B cell (primary cell): Measurements from ENCODE around the gene ULK4. TPM values are rescaled to one million over a fixed set of nuclear protein-coding genes. Genes with fewer than 3 reads are reported as not detected.

ENCODE experiments used
- ATAC-seq: fragments of 200-7000 bp; cut with Tn5 transposase; one replicate; pipeline ENCODE4 v1.10.0; 2021; ENCODE audit warnings: low read depth, mild to moderate bottlenecking, moderate number of reproducible peaks, moderate library complexity
- CTCF ChIA-PET: fragments of 350-600 bp; sonication (Branson Sonifier 250); formaldehyde crosslinking; loops from one replicate; lab custom pipeline; 2021; ENCODE audit warnings: antibody characterized with exemption, inconsistent platforms; lab: Charles Lee
- POLR2A ChIA-PET: fragments of 350-600 bp; sonication (Branson Sonifier 250); formaldehyde crosslinking; loops from one replicate; lab custom pipeline; 2021; ENCODE audit warnings: antibody characterized with exemption; lab: Charles Lee
- DNase-seq: peaks from one replicate; pipeline ENCODE4 v3.0.0; 2013
- H2AFZ ChIP-seq: 2 replicates; pipeline ENCODE4 v1.6.1; 2012; ENCODE audit warnings: mild to moderate bottlenecking, low read depth, low read length; ENCODE audit not compliant: insufficient read depth, poor library complexity, severe bottlenecking
- H3K27ac ChIP-seq, 2 donors: 1 replicate in 1 of 2; 2 replicates in 1 of 2; pipeline ENCODE4 v1.5.1; 2012 to 2013; ENCODE audit warnings: low read length in 2 of 2, mild to moderate bottlenecking in 2 of 2, moderate library complexity in 1 of 2
- H3K27me3 ChIP-seq, 4 experiments: fragments of 200-600 bp in 1 of 4; sonication (generic) in 1 of 4; replicated peaks in 1 of 4; 1 replicate in 2 of 4; 2 replicates in 2 of 4; pipeline versions ENCODE4 v1.6.1 to v1.7.0; 2013 to 2016; ENCODE audit warnings: low read length in 3 of 4, mild to moderate bottlenecking in 2 of 4, mixed read lengths in 1 of 4, moderate library complexity in 1 of 4; ENCODE audit not compliant: insufficient read depth in 4 of 4, control insufficient read depth in 3 of 4; ENCODE audit errors: control extremely low read depth in 1 of 4
- H3K36me3 ChIP-seq, 2 experiments: replicated peaks in 1 of 2; 1 replicate in 1 of 2; 2 replicates in 1 of 2; pipeline versions ENCODE4 v1.6.1 to v1.7.1; 2013; ENCODE audit warnings: low read length in 1 of 2; ENCODE audit not compliant: insufficient read depth in 2 of 2, control insufficient read depth in 1 of 2; ENCODE audit errors: control extremely low read depth in 1 of 2, extremely low read depth in 1 of 2
- H3K4me1 ChIP-seq, 2 donors: fragments of 200-600 bp in 1 of 2; sonication (generic) in 1 of 2; 1 replicate in 1 of 2; 2 replicates in 1 of 2; pipeline versions ENCODE4 v1.5.1 to v1.6.1; 2013 to 2017; ENCODE audit warnings: low read length in 2 of 2; ENCODE audit not compliant: control insufficient read depth in 2 of 2, insufficient read depth in 2 of 2
- H3K4me2 ChIP-seq: replicated peaks from 2 replicates; pipeline ENCODE3; 2012; ENCODE audit warnings: mild to moderate bottlenecking, low read depth, low read length; ENCODE audit not compliant: poor library complexity, severe bottlenecking
- H3K4me3 ChIP-seq, 5 experiments: fragments of 200-600 bp in 1 of 5; sonication (generic) in 1 of 5; 1 replicate in 3 of 5; 2 replicates in 2 of 5; pipeline versions ENCODE4 v1.5.1 to v1.7.0; 2011 to 2016; ENCODE audit warnings: low read length in 4 of 5, mild to moderate bottlenecking in 4 of 5, low read depth in 2 of 5, control low read depth in 1 of 5, moderate library complexity in 1 of 5; ENCODE audit not compliant: insufficient read depth in 1 of 5; ENCODE audit errors: control extremely low read depth in 1 of 5, extremely low read depth in 1 of 5
- H3K79me2 ChIP-seq: fragments of 200-600 bp; sonication (generic); one replicate; pipeline ENCODE4 v1.6.0; 2016; ENCODE audit warnings: low read length; ENCODE audit not compliant: control insufficient read depth, insufficient read depth
- H3K9ac ChIP-seq: fragments of 200-600 bp; sonication (generic); 2 replicates; pipeline ENCODE4 v1.6.1; 2017; ENCODE audit warnings: mild to moderate bottlenecking, low read length, moderate library complexity
- H3K9me3 ChIP-seq, 3 donors: one replicate each; pipeline versions ENCODE4 v1.6.1 to v1.7.1; 2013; ENCODE audit warnings: low read length in 2 of 3; ENCODE audit not compliant: control insufficient read depth in 2 of 3, insufficient read depth in 1 of 3; ENCODE audit errors: control extremely low read depth in 1 of 3
- H4K20me1 ChIP-seq: 2 replicates; pipeline ENCODE4 v1.6.0; 2012; ENCODE audit warnings: mild to moderate bottlenecking, low read length; ENCODE audit not compliant: insufficient read depth, control insufficient read depth, poor library complexity, severe bottlenecking
- H3K27ac Mint-ChIP-seq: one replicate; pipeline ENCODE4 v1.8.0; 2021; ENCODE audit warnings: mixed read lengths
- H3K27me3 Mint-ChIP-seq: one replicate; pipeline ENCODE4 v1.8.0; 2021; ENCODE audit warnings: mixed read lengths
- H3K4me1 Mint-ChIP-seq: one replicate; pipeline ENCODE4 v1.8.0; 2021; ENCODE audit warnings: mixed read lengths
- H3K4me3 Mint-ChIP-seq: one replicate; pipeline ENCODE4 v1.8.0; 2021; ENCODE audit warnings: mixed read lengths
- H3K9me3 Mint-ChIP-seq: one replicate; pipeline ENCODE4 v1.8.0; 2022; ENCODE audit warnings: mixed read lengths; ENCODE audit not compliant: insufficient read depth
- CTCF ChIP-seq: fragments of 200-600 bp; IDR thresholded peaks from one replicate; pipeline ENCODE4 v1.8.0; 2022; ENCODE audit warnings: antibody characterized with exemption, mild to moderate bottlenecking
- EZH2 ChIP-seq: IDR thresholded peaks from 2 replicates; pipeline ENCODE4 v1.6.1; 2012; ENCODE audit warnings: borderline replicate concordance, low read depth, mild to moderate bottlenecking, moderate library complexity, low read length; ENCODE audit not compliant: insufficient read depth, poor library complexity, severe bottlenecking
- WGBS: methylation state at CpG from one replicate; pipeline ENCODE4 v1.1.5; 2013; ENCODE audit warnings: missing lambda C conversion rate; ENCODE audit not compliant: insufficient coverage; 5-methylcytosine and 5-hydroxymethylcytosine counted together
- intact Hi-C: fragments of 100-400 bp; cut with micrococcal nuclease; formaldehyde crosslinking; loops from one replicate; pipeline ENCODE4 v1.10.0; 2022
- polyA plus RNA-seq: library from polyadenylated mRNA; depleted of rRNA; stranded (reverse); fragments of >200 nt; gene quantifications from 2 replicates; pipeline ENCODE4 v1.2.3, GENCODE V29; 2012
- total RNA-seq, 2 donors: library from RNA; stranded (reverse); fragments of 120-200 nt in 1 of 2; gene quantifications; 1 replicate in 1 of 2; 2 replicates in 1 of 2; pipeline versions ENCODE4 v1.2.3 to v1.2.4, GENCODE V29; 2013 to 2022

The ULK4 gene
- total and polyA plus RNA-seq, 2 donors (not counting 1 experiment from before 2014, with no cell fraction given), result 5.2 to 33.7 TPM

GRCh38 chr3:41331041-41331440 lies 630.9 kb downstream of the ULK4 start:
- ATAC-seq (no peak), DNase-seq (no peak)
- no peak overlapping the region for H3K4me3 ChIP-seq
- TF ChIP-seq EZH2 (no peak), CTCF (no peak)
- WGBS, result 100% methylated on average over 2 of the region's 3 CpGs
- H4K20me1 ChIP-seq, result no peaks in the 10 kb centered on the region
- Mint-ChIP-seq H3K4me3 (no peak overlapping the region), H3K27ac (no peak overlapping the region), H3K4me1 (no peaks in the 10 kb centered on the region), H3K9me3 (no peaks in the 10 kb centered on the region), H3K27me3 (no peaks in the 10 kb centered on the region)
- ChIA-PET POLR2A (no interaction called here), CTCF (no interaction called here)
- intact Hi-C loops, result no loop called here
- no peak overlapping the region for H3K27ac ChIP-seq
- no peak overlapping the region for H3K9ac ChIP-seq
- H3K79me2 ChIP-seq, result no peaks in the 10 kb centered on the region
- H3K4me2 ChIP-seq, result no peak overlapping the region
- no peaks in the 10 kb centered on the region for H3K27me3 ChIP-seq
- H3K4me1 ChIP-seq, result no peaks in the 10 kb centered on the region
- H2AFZ ChIP-seq, result no peak overlapping the region
- no peaks in the 10 kb centered on the region for H3K9me3 ChIP-seq
- no peaks in the 10 kb centered on the region for H3K36me3 ChIP-seq

- Histone ChIP-seq H3K4me2 (no peak overlapping the region), H3K9me3 (no peaks in the 10 kb centered on the region), H3K4me3 (no peak overlapping the region), H3K79me2 (no peaks in the 10 kb centered on the region), H3K4me1 (no peaks in the 10 kb centered on the region), H2AFZ (no peak overlapping the region), H3K36me3 (no peaks in the 10 kb centered on the region), H3K27ac (no peak overlapping the region), H4K20me1 (no peaks in the 10 kb centered on the region), H3K27me3 (no peaks in the 10 kb centered on the region), H3K9ac (no peak overlapping the region)
- no peaks in the 10 kb centered on the region for H3K4me1 Mint-ChIP-seq
- ATAC-seq (no peak), DNase-seq (no peak)
- H3K27ac Mint-ChIP-seq, result no peak overlapping the region
- WGBS, result no CpG with 5 or more reads among the region's 1 CpG
- ChIA-PET POLR2A (no interaction called here), CTCF (interaction anchor here (1.3 kb wide), 1 partner anchor 17 kb away, joined by 3 read pairs; no protein-coding TSS in a partner anchor)
- no peaks in the 10 kb centered on the region for H3K9me3 Mint-ChIP-seq
- H3K27me3 Mint-ChIP-seq, result no peaks in the 10 kb centered on the region
- intact Hi-C loops, result no loop called here
- H3K4me3 Mint-ChIP-seq, result no peak overlapping the region
- TF ChIP-seq CTCF (no peak), EZH2 (no peak)
Observed at GRCh38 chr3:41330465-41330864, 631.4 kb downstream of the ULK4 start.
